ENCODE data around the gene CACNA2D4.

CACNA2D4 gene

DNA sequence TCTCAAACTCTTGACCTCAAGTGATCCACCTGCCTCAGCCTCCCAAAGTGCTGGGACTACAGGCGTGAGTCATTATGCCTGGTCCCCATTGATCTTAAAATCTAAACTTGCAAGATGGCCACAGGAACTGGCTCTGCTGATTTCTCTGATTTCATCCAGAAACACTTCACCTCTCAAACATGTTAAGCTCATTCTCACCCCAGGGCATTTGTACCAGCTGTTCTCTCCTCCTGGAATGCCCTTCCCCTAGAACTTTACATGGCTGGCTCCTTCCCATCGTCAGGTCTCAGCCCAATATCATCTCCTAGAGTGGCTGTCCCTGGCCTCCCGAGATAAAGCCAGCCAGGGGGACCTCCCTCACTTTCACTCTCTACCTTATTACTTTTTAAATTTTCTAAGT is 103.3 kb downstream of the CACNA2D4 start:
- DNase-seq (ENCODE audit: low spot score): no peak

DNA sequence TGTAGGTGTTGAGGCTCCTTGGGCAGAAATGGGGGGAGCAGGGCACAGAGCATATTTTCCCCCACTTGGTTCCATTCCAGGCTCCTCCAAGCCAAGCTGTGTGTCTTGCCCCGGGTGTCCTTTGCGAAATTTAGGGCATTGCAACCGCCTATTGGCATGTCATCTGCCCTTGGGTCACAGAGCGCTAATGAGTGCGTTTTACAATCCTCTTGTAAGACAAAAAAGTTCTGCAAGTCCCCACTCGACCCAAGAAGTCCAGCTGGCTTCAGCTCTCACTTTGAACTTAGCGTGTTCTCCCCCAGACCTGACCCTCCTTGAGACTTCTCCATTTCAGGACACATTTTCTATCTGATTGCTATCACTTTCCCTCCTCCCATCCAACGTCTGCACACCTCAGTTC is 104.2 kb downstream of the CACNA2D4 start:
- DNase-seq (ENCODE audit: low spot score): no peak

DNA sequence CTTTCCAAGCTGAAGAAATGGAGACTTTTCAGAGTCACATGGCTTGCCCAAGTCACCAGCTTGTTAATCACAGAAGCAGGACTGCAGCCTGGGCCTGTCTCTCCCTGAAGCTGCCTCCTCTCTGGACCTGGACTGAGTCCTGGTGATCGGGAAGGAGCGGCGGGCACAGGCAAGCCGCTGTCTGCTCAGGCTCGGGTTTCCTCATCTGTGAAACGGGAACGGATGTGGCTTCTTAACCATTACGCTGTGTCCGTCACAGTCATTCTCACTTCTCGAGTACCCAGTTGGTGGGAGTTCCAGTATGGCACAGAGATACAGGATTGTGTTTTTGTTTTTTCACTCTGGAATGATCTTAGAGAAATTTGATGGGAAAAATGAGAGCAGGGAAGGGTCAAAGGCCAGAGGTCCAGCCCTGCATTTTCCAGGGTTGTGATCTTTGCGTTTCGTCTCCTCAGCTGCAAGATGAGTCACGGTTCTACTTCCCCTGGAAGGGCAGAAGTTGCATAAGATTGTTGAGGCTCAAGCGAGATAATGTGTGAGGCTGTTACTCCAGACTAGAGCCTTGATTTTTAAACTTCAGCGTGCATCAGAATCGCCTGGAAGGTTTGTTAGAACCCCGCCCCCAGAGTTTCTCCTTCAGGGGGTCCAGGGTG is 105.7 kb downstream of the CACNA2D4 start:
- DNase-seq (ENCODE audit: low spot score): no peak

DNA sequence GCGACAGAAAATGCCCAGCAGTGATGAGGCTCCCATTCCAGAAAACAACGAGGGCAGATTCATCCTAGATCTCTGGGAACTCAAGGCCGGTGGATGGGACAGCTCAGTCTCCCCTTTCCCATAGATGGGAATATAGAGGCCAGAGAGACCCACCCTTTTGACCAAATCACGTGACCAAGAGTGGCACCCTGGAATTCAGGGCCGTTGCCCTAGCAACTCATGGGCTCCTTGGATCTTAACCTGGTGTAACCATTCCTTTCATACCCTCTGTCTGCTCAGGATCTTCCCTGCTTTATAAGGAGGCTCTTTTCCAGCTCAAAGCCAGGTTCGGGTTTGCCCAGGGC is 106.5 kb downstream of the CACNA2D4 start:
- no peak for DNase-seq (ENCODE audit: low spot score)

DNA sequence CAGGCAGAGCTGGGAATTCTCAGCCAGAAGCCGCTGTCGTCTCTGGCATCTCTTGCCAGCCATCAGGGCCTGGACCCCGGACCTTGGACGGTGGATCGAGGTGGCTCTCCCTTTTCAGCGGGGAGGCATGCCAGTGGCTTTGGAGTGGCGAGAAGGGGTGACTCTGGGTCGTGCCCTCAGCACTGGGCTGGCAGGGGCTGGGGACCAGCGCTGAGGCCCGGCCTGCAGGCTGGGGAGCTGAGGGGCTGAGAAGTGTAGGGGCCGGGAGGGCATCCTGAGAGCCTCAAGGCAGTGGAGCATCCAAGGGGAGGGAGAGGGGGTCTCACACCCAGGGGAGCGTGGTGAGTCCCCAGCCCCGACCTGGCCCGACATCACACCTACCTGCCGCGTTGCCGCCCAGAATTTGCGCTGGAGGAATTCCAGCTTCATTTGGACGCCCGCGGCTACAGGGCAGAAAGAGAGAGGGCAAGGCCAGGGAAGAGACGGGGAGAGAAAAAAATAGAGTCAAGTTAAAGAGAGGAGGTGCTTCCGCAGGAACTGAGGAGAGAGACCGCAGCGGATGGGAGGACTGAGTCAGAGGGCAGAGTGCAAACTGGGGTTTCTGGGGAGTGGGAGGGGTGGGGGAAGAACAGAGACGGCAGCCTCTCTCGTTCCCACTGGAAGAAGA is 107.0 kb downstream of the CACNA2D4 start:
- no peak for DNase-seq (ENCODE audit: low spot score)

DNA sequence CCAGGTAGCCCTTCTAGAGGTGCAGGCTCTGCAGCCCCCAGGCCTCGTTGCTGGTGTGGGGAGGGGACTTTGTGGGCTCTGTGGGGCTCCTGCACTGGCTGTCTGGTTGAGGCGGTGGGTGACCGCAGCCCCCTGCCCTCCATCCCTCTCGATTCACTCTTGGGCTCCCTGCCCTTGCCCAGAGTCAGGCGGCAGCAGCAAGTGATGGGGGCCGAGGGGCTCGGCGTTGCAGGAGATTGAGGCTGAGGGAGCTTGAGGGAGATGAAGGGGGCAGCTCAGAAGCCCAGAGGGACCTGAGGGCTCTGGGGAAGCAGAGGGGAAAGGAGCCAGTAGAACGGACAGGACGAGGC is 107.5 kb downstream of the CACNA2D4 start:
- DNase-seq (ENCODE audit: low spot score): no peak

DNA sequence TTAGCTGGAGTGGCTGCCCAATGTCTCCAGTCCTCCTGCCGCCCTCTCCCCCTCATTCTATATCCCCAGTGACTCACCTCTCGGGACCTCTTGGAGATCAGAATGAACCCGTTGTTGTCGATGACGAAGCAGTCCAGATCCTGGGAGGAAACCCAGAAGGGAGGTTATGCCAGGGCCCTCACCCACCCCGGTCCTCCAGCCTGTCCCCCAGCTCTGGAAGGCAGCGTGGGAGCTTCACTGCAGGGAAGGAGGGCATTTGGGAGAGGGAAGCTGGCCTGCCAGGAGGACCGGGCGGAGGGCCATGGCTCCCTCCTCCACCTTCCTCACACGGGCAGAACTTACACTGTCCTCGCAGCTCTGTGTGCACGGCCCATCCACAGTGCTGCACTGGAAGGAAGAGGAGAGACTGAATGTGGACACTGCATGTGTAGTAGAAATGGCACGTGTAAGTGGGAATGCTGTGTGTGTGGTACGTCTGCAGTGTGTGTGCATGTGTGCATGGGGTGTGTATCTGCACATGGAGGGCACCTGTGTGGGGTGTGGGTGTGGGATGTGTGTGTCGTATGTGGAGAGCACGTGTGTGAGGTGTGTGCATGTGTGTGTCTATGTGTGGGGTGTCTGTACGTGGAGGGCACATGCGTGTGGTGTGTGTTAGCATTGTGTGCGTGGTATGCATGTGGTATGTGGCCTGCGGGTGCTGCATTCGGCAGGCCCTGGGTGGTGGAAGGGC is 108.1 kb downstream of the CACNA2D4 start:
- no peak for DNase-seq (ENCODE audit: low spot score)

DNA sequence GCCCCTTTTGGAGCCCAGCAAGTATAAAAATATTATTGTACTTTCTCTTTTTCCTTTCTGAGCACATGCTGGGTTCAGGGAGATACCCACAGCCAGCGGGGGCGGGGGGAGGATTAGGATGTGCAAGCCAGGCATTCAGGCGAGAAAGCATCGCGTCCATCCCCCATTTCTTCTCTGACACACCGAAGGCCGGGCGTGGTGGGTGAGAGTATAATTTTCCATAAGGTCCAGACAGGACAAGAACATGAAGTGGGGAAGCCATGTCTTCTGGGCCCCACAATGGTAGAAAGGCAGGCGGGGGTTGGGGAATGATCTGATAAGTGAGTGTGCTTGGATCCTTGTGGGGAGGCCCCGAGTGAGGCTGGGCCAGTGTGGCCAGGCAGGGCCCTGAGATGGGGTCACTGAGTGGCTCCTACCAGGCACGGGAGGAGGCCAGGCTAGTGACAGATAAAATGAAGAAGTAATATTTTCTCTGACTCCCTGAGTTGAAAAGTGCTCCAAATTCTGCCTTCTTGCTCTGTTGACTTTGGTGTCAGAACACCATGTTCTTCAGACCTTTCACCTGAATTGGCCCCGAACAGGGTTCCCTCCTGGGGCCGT is 108.8 kb downstream of the CACNA2D4 start:
- DNase-seq (ENCODE audit: low spot score): no peak

DNA sequence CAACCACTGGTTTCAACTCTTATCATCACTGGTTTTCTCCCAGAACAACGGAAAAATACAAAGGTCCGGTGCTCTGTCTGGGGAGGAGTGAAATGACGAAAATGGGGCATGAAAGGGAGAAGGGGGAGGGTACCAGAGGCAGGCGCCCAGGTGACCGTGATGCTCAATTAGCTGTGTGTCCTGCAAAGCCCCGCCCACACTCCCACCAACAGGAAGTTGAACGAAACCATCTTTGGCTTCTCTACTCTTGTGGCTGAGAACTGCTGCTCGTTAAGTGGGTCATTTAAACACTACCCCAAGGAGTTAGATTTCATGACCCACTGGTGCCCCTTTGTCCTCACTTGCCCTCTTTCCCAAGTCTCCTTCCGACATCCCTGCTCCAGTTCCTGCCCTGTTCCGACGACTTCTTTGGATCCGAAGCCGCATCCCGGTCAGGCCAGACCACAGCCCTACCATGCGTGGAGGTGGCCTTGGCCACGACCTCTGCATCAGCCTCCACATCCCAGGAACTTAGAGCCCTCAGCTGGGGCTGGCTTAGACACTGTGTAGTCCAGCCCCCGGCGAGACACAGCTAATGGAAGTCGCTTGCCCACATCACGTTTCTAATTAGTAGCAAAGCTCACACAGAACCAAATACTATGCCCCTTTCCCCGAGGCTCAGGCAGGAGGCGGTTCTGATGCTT is 109.5 kb downstream of the CACNA2D4 start:
- DNase-seq (ENCODE audit: low spot score): no peak

DNA sequence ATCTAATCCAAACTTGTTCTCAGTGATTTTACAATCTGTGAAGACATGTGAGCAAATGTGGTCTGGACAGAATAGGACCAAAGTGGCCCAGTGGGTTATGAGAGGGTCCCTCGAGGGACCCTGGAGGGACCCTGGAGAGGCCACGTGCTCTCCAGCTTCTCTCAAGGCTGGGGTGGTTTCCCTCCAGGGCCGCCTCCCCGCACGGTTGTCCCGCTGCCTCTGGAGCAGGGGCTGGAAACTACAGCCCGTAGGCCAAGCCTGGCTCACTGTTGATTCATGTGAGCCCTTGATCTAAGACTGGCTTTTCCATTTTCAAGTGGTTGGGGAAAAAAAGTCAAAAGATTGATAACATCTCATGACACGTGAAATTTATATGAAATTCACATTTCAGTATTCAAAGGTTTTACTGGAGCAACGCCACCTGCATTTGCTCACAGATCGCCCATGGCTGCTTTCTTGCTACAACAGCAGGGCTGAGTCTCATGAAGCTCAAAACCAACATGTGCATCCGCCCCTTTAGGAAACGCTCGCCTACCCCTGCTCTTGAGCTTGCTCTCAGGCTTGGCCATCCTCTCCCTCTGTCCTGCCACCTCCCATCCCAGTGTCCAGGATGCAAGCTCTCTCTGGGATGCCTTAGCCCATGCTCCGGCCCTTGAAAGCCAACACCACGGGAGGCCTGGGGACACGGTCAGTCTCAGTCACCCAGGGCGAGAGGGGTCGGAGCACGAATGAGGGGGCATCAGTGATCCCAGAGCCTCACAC is 110.2 kb downstream of the CACNA2D4 start:
- DNase-seq (ENCODE audit: low spot score): no peak

DNA sequence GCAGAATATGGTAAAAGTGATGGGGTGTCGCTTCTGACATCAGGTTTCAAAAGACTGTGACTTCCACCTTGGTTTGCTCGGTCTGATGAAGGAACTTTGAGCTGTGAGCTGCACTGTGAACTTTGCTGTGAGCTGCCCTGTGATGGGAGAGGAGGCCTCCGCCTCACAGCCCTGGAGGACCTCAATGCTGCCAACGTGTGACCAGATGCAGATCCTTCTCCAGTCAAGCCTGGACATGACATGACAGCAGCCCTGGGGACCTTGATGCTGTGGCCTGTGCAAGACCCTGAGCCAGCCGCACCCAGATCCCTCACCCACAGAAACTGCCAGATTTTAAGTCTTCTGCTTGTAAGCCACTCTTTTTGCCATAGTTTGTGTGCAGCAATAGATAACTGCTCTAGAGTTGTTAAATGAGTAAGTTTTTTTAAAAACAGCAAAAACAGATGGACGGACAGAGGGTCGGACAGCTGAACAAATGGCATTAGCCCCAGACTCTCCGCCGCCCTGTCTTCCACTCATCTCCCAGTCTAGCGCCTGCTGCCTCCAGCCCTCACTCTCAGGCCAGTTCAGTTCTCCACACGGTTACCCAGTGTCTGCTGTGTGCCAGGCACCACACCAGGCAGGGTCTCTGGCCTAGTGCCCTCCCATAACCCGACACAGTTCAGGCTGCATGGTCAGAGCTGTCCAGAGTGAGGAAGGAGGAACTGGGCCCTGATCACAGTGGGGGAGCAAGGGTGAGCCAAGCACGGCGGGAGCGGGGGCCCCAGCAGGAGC is 111.2 kb downstream of the CACNA2D4 start:
- DNase-seq (ENCODE audit: low spot score): no peak

DNA sequence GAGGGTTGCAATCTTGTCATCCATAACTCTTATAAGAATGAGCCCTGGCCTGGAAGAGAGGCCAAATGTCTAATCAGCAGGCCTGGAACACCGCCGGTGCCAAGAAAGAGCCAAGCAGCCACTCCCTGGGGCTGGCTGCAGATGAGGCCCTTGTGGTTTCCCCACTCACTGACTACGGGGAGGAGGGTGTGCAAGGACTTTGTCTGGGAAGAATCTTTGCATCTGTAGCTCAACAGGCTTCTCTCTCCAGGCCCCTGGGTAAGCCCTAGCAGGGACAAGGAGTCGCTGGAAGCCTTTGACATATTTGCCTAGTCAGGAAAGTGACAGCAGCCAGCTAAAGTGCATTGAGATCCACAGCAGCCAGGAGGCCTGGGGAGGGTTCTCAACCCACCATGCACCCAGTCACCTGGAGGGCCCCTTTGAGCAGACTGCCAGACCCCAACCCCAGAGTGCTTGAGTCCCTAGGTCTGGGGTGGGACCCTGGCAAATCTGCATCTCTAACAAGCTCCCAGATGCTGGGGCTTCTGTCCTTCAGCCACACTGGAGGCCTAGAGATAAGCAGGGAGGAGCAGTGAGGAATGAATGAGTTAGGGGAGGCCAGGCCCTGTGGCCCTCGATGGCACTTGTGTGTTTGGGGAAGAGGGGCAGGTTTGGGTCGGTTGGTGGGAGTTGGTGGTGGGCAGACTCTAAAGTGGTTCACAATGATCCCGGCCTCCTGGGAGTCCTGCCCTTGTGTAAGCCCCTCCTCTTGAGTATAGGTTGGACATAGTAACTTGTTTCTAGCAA is 112.0 kb downstream of the CACNA2D4 start:
- no peak for DNase-seq (ENCODE audit: low spot score)

DNA sequence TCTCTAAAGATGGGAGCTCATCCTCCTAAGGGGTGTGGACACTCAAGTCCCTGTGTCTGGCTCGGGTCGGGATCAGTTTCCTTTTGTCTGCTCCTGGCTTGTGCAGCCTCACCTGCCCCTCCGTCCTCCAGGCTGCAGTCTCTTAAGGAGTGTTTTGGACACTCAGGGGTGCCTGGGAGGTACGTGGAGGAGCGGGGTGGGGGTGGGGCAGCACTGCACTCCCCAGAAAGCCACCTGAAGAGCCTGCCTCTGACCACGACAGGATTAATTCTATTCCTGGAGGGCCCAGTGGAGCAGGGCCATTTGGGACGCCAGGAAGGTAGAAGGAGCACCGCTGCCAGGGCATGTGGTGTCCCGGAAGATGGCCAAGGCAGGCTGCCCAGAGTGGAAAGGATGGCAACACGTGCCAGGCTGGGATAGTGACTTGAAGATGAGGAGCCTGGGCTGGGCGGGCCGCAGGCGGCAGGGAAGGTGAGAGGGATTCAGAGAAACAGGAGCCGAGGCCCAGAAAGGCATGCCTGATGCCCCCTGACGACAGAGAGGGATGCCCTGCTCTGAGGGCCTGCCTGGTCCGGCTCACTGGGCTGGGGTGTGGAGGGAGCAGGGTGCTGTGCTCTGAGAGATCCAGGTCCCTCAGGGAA is 112.9 kb downstream of the CACNA2D4 start:
- DNase-seq (ENCODE audit: low spot score): no peak

DNA sequence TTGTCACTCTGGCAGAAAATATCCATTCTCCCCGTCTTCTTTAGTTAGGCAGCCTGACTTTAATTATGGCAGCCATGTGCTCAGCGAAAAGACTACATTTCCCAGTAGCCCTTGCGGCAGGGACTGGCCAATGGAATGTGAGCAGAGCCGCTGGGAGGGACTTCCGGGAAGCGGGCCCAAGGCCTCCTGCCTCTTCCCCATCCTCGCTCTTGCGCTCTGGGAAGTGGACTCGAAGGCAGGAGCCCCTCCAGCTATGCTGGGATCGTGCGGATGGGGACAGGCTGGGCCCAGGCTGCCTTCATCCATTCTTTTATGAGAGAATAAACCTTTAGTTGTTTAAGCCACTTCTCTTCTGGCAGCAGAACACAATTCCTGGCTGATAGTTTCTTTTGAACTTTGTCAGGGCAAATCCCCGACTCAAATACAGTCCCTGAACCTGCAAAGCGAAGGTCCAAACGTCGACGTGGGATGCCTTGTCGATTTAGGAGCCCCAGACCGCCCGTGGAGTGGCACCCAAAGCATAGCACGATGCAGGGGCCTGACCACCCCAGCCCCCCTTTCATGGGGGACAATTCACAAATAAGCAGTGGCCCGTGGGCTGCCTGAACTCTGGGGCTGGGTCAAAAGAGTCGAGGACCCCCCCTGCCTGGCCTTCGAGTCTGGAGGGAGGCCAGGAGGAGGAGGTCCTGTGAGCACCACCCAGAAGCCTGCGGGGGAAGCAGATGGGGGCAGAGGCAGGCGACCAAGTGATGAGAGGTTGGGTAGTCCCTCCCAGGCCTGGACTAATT is 113.7 kb downstream of the CACNA2D4 start:
- DNase-seq (ENCODE audit: low spot score): peak; percentile 93

DNA sequence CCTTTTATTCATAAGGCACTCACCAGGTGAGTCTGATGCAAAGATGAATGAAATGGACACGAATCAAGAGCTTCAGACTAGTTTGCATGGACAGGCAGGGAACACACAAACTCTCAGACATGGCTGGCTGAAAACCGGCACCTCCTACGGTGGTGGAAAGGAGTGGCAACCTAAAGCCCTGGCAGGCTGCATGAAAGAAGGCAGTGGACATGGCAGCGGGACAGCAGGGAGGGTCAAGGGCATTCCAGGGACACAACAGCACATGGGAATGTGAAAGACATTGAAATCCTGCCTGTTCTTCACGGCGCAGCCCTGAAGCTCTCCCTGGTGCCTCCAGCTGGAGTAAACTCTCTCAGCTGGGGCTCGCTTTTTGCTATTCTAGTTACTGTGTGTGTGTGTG is 114.7 kb downstream of the CACNA2D4 start:
- DNase-seq (ENCODE audit: low spot score): no peak

DNA sequence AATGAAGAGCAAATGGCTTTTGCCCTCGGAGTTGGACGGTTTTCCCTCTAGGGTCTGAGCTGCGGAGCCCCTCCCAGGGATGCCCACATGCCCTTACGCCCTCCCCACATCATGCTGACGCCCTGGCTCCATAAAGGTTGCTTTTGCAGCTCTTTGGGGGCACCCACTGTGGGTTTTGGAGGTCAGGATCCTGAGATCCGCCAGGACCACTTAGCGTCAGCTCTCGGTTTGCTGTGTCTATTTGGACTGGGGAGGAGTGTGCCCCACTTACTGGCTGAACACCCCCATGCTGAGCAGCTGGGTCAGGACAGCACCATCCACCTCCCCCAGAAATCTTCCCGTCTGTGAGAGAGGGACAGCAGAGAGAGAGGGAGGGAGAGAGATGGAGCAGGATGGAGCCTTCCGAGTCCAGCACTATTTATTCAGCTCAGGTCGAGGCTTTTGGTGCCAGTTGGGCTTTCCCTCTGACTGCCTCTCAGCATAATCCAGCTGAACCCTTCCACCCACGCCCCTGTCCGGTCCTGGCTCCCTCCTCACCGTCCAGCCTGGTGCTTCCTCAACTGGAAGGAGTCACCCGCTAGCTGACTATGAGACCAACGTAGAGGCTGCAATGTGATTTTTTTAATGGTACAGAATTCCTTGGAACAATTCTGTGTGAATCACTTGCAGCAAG is 117.0 kb downstream of the CACNA2D4 start:
- DNase-seq (ENCODE audit: low spot score): no peak

DNA sequence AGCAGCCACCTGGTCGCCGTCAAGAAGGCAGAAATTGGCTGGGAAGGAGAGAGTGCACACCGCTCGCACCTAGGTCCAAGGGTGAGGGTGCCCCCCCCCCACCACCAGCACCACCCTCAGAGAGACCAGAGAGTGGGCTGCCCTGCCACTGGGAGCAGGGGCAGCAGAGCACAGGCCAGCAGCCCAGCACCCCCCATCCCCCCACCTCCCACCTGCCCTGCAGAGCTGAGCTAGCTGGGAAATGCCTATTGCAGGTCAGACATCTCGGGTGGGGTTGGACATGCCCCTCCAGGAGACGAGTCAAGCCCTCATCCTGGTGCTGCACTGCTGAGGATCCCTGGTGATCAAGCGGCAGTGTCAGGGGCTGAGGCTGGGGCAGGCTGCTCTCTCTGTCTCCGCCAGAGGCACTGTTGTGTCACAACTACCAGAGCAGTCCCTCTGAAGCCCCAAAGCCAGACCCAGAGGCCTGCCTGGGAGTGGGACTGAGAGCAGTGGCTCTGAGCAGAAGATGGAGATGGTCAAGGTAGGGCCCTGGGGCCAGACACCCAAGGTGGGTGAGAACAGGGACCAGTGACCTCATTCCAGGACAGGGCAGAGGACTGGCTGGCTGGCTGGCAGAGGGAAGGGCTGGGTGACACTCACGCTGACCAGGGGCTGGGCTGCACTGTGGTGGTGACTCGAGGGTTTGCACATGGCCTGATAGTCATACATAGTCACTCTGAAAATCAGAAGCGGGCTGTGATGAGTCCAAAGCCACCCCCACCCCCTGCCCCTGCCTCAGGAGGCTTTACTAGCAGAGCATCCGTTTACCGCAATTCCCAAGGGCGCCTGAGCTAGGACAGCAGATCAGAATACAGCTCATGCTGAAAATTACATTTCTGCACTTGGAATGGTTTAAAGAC is 117.8 kb downstream of the CACNA2D4 start:
- DNase-seq (ENCODE audit: low spot score): peak; percentile 68

All from NAMALWA (cell line).